DOHH2 (cell line): ENCODE measurements around the gene UVSSA.

ENCODE experiments used
- CTCF ChIP-seq: fragments of 200-600 bp; sonication (generic); IDR thresholded peaks from one replicate; pipeline ENCODE4 v1.5.1; 2014; ENCODE audit warnings: antibody characterized with exemption, mild to moderate bottlenecking, low read depth, low read length; ENCODE audit not compliant: poor library complexity, severe bottlenecking
- EZH2phosphoT487 ChIP-seq: fragments of 200-600 bp; sonication (generic); IDR thresholded peaks from 2 replicates; pipeline ENCODE4 v1.6.1; 2017; ENCODE audit warnings: borderline replicate concordance, mild to moderate bottlenecking, antibody characterized with exemption, low read length, moderate library complexity, mixed read lengths

GRCh38 chr4:1357356-1358248, 10.6 kb downstream of the UVSSA start:
- TF ChIP-seq CTCF = no peak
- no peak for TF ChIP-seq EZH2phosphoT487
